ENCODE measurements around the gene ADCK1. TPM values are rescaled to one million over a fixed set of nuclear protein-coding genes. Genes with fewer than 3 reads are reported as not detected.

The ADCK1 gene
- total and polyA plus RNA-seq, 2 donors (not counting 3 experiments of a cell fraction or from before 2014, with no cell fraction given): 4.2 to 6.9 TPM

DNA sequence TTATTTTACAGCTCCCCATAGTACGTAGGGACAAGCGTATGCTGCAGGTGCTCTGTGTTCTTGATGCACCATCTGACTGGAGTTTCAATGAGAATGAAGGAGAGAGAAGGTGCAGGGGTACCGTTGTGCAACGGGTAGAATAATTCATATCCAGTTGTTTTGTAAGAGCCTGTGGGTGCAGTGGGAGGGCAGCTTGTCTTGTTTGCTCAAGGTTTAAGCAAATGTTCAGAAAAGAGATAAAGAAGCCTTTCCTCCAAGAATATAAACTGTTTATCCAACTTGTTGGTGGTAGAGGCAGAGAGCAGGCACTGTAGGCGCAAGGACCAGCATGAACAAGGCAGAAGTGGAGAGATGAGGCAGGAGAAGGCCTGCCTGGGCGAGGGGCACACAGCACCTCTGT lies 64.2 kb downstream of the ADCK1 start:
- ChIA-PET POLR2A (no interaction called here), CTCF (interaction anchor here (0.7 to 6.6 kb wide), 3 partner anchors 7 to 734 kb away, joined by 3 to 110 read pairs (median 54); no protein-coding TSS in a partner anchor)
- no peak overlapping the region for H3K4me2 ChIP-seq (ENCODE audit: insufficient read depth, low read length)
- H3K36me3 ChIP-seq (ENCODE audit: control insufficient read depth in 2 of 2, extremely low read depth in 1 of 2, insufficient read depth in 2 of 2, low read length in 2 of 2): no peaks in the 10 kb centered on the region
- H3K9me1 ChIP-seq (replicated peaks; ENCODE audit: control insufficient read depth, extremely low read depth, insufficient read depth, low read length): no peaks in the 10 kb centered on the region
- intact Hi-C loops (cut with micrococcal nuclease): no loop called here
- H2AFZ ChIP-seq (ENCODE audit: low read depth, low read length): no peak overlapping the region
- dilution Hi-C loops (cut with MboI; ENCODE audit: extremely low pct_ligation_motif_present, low sequenced_read_pairs): no loop called here
- H3K27ac ChIP-seq (ENCODE audit: insufficient read depth, low read depth, low read length): no peak overlapping the region
- H3K27me3 ChIP-seq (ENCODE audit: control insufficient read depth in 2 of 2, insufficient read depth in 2 of 2, low read length in 2 of 2): no peaks in the 10 kb centered on the region
- H3K9me3 ChIP-seq (replicated peaks; ENCODE audit: control insufficient read depth, insufficient read depth, low read length): no peaks in the 10 kb centered on the region
- H3K4me1 ChIP-seq (ENCODE audit: control insufficient read depth, extremely low read depth, insufficient read depth, low read length): no peaks in the 10 kb centered on the region
- no peak for TF ChIP-seq FOS (IDR thresholded peaks at IDR 0.05; ENCODE audit: borderline replicate concordance, insufficient read depth, low read length)
- TF ChIP-seq POLR2AphosphoS5 (IDR thresholded peaks at IDR 0.05; ENCODE audit: insufficient read depth, low read depth, low read length): no peak
- no peak for TF ChIP-seq JUN (IDR thresholded peaks at IDR 0.05; ENCODE audit: borderline replicate concordance, insufficient read depth, insufficient read length, low read depth)
- DNase-seq (ENCODE audit: low read depth, low spot score): no peak
- no peak overlapping the region for H3K4me3 ChIP-seq (replicated peaks in 1 of 3; ENCODE audit: insufficient read depth in 1 of 3, low read depth in 1 of 3, low read length in 3 of 3)
- no TSS peak for BruUV-seq (replicated peaks)
- H3K79me2 ChIP-seq (ENCODE audit: control insufficient read depth, insufficient read depth, low read length): no peaks in the 10 kb centered on the region
- no peak for FAIRE-seq
- H4K20me1 ChIP-seq (replicated peaks; ENCODE audit: control insufficient read depth, extremely low read depth, insufficient read depth, low read length): no peaks in the 10 kb centered on the region
- H3K9ac ChIP-seq (replicated peaks; ENCODE audit: extremely low read depth, insufficient read depth, low read length): no peak overlapping the region

DNA sequence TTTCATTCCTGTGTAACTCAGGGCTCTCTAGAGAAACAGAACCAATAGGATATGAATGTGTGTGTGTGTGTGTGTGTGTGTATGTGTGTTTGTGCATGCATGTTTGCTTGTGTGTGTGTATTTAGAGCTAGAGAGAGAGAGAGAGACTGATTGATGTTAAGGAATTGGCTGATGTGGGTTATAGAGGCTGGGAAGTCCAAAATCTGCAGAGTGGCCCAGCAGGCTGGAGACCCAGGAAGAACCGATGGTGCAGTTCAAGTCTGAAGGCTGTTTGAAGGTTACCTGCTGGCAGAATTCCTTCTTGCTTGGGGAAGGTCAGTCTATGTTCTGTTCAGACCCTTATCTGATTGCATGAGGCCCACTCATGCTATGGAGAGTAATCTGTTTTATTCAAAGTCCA lies 64.7 kb downstream of the ADCK1 start:
- no peaks in the 10 kb centered on the region for H3K79me2 ChIP-seq (ENCODE audit: control insufficient read depth, insufficient read depth, low read length)
- no peaks in the 10 kb centered on the region for H3K9me3 ChIP-seq (replicated peaks; ENCODE audit: control insufficient read depth, insufficient read depth, low read length)
- dilution Hi-C loops (cut with MboI; ENCODE audit: extremely low pct_ligation_motif_present, low sequenced_read_pairs) (no loop called here), intact Hi-C loops (cut with micrococcal nuclease) (no loop called here)
- BruUV-seq (replicated peaks): no TSS peak
- no peaks in the 10 kb centered on the region for H3K27me3 ChIP-seq (ENCODE audit: control insufficient read depth in 2 of 2, insufficient read depth in 2 of 2, low read length in 2 of 2)
- H3K4me1 ChIP-seq (ENCODE audit: control insufficient read depth, extremely low read depth, insufficient read depth, low read length): no peaks in the 10 kb centered on the region
- H3K9me1 ChIP-seq (replicated peaks; ENCODE audit: control insufficient read depth, extremely low read depth, insufficient read depth, low read length): no peaks in the 10 kb centered on the region
- H3K4me2 ChIP-seq (ENCODE audit: insufficient read depth, low read length): no peak overlapping the region
- no peak overlapping the region for H3K27ac ChIP-seq (ENCODE audit: insufficient read depth, low read depth, low read length)
- no peak overlapping the region for H3K9ac ChIP-seq (replicated peaks; ENCODE audit: extremely low read depth, insufficient read depth, low read length)
- DNase-seq (ENCODE audit: low read depth, low spot score) (no peak), FAIRE-seq (no peak)
- CTCF ChIA-PET: interaction anchor here (4.8 to 6.6 kb wide), 2 partner anchors 703 to 733 kb away, joined by 54 to 110 read pairs; no protein-coding TSS in a partner anchor
- H4K20me1 ChIP-seq (replicated peaks; ENCODE audit: control insufficient read depth, extremely low read depth, insufficient read depth, low read length): no peaks in the 10 kb centered on the region
- POLR2A ChIA-PET: no interaction called here
- no peaks in the 10 kb centered on the region for H3K36me3 ChIP-seq (ENCODE audit: control insufficient read depth in 2 of 2, extremely low read depth in 1 of 2, insufficient read depth in 2 of 2, low read length in 2 of 2)
- no peak for TF ChIP-seq EZH2 (IDR thresholded peaks at IDR 0.05; ENCODE audit: borderline replicate concordance, low read depth, low read length, severe bottlenecking)
- TF ChIP-seq, protein P1, sequence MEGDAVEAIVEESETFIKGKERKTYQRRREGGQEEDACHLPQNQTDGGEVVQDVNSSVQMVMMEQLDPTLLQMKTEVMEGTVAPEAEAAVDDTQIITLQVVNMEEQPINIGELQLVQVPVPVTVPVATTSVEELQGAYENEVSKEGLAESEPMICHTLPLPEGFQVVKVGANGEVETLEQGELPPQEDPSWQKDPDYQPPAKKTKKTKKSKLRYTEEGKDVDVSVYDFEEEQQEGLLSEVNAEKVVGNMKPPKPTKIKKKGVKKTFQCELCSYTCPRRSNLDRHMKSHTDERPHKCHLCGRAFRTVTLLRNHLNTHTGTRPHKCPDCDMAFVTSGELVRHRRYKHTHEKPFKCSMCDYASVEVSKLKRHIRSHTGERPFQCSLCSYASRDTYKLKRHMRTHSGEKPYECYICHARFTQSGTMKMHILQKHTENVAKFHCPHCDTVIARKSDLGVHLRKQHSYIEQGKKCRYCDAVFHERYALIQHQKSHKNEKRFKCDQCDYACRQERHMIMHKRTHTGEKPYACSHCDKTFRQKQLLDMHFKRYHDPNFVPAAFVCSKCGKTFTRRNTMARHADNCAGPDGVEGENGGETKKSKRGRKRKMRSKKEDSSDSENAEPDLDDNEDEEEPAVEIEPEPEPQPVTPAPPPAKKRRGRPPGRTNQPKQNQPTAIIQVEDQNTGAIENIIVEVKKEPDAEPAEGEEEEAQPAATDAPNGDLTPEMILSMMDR (IDR thresholded peaks at IDR 0.05; ENCODE audit: extremely low read depth in 1 of 2, insufficient read depth in 1 of 2, low read depth in 1 of 2, low read length in 2 of 2): no peak
- TF ChIP-seq POLR2AphosphoS5 (IDR thresholded peaks at IDR 0.05; ENCODE audit: insufficient read depth, low read depth, low read length): no peak
- TF ChIP-seq FOS (IDR thresholded peaks at IDR 0.05; ENCODE audit: borderline replicate concordance, insufficient read depth, low read length): no peak
- no peak for TF ChIP-seq GATA2 (IDR thresholded peaks at IDR 0.05; ENCODE audit: insufficient read depth, insufficient read length, low read depth, low read length)
- TF ChIP-seq, protein P2, sequence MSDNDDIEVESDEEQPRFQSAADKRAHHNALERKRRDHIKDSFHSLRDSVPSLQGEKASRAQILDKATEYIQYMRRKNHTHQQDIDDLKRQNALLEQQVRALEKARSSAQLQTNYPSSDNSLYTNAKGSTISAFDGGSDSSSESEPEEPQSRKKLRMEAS (IDR thresholded peaks at IDR 0.05; ENCODE audit: insufficient read depth, insufficient read length): no peak
- no peak for TF ChIP-seq JUN (IDR thresholded peaks at IDR 0.05; ENCODE audit: borderline replicate concordance, insufficient read depth, insufficient read length, low read depth)
- no peak for TF ChIP-seq MYC (IDR thresholded peaks at IDR 0.05; ENCODE audit: low read depth, low read length)
- no peak for TF ChIP-seq POLR2A (IDR thresholded peaks at IDR 0.05; ENCODE audit: low read depth, low read length)
- no peak overlapping the region for H2AFZ ChIP-seq (ENCODE audit: low read depth, low read length)
- no peak overlapping the region for H3K4me3 ChIP-seq (replicated peaks in 1 of 3; ENCODE audit: insufficient read depth in 1 of 3, low read depth in 1 of 3, low read length in 3 of 3)
